Caco-2 (cell line): ENCODE measurements around the gene CDYL2. TPM values are rescaled to one million over a fixed set of nuclear protein-coding genes. Genes with fewer than 3 reads are reported as not detected.

Experiments
- BruUV-seq: library from RNA; stranded (reverse); fragments of 400-500 nt; replicated peaks from 2 replicates; lab custom pipeline; 2021; lab: Mats Ljungman, UMichigan
- CTCF ChIA-PET: fragments of 300-600 bp; sonication (Branson Sonifier 250); formaldehyde crosslinking; loops from one replicate; lab custom pipeline; 2022; ENCODE audit warnings: antibody characterized with exemption; lab: Charles Lee
- POLR2A ChIA-PET: fragments of 300-600 bp; sonication (Branson Sonifier 250); formaldehyde crosslinking; loops from one replicate; lab custom pipeline; 2022; ENCODE audit warnings: antibody characterized with exemption; lab: Charles Lee
- DNase-seq, 2 experiments: peaks; one replicate each; pipeline versions ENCODE4 v3.0.0 to v3.0.0-alpha.2; 2020 to 2022
- H3K27me3 ChIP-seq: replicated peaks from 2 replicates; pipeline ENCODE4 v1.6.0; 2011; ENCODE audit warnings: low read length; ENCODE audit not compliant: control insufficient read depth, insufficient read depth
- H3K36me3 ChIP-seq: 2 replicates; pipeline ENCODE4 v1.5.1; 2011; ENCODE audit warnings: low read length; ENCODE audit not compliant: control insufficient read depth, insufficient read depth
- H3K4me1 ChIP-seq: fragments of 250-450 bp; sonication (Bioruptor Pico); 2 replicates; pipeline ENCODE4 v1.5.1; 2020; ENCODE audit warnings: mild to moderate bottlenecking
- H3K4me3 ChIP-seq: 2 replicates; pipeline ENCODE4 v1.5.1; 2011; ENCODE audit warnings: low read depth, mild to moderate bottlenecking, control low read depth, low read length
- H3K9me3 ChIP-seq: fragments of 250-450 bp; sonication (Bioruptor Pico); 2 replicates; pipeline ENCODE4 v1.5.1; 2020; ENCODE audit warnings: mild to moderate bottlenecking, moderate library complexity
- H3K27ac Mint-ChIP-seq: one replicate; pipeline ENCODE4 v1.8.0; 2022; ENCODE audit warnings: mixed read lengths; ENCODE audit not compliant: unreplicated experiment
- H3K27me3 Mint-ChIP-seq: one replicate; pipeline ENCODE4 v1.8.0; 2022; ENCODE audit warnings: mixed read lengths; ENCODE audit not compliant: insufficient read depth, unreplicated experiment
- H3K36me3 Mint-ChIP-seq: one replicate; pipeline ENCODE4 v1.8.0; 2022; ENCODE audit warnings: mild to moderate bottlenecking, mixed read lengths; ENCODE audit not compliant: insufficient read depth, unreplicated experiment
- H3K4me1 Mint-ChIP-seq: one replicate; pipeline ENCODE4 v1.8.0; 2022; ENCODE audit warnings: low read depth, mixed read lengths; ENCODE audit not compliant: unreplicated experiment
- H3K4me3 Mint-ChIP-seq: one replicate; pipeline ENCODE4 v1.8.0; 2022; ENCODE audit warnings: mild to moderate bottlenecking, moderate library complexity, mixed read lengths; ENCODE audit not compliant: unreplicated experiment
- H3K9me3 Mint-ChIP-seq: one replicate; pipeline ENCODE4 v1.8.0; 2022; ENCODE audit warnings: mixed read lengths; ENCODE audit not compliant: unreplicated experiment
- CTCF ChIP-seq, 2 experiments: fragments of 200-600 bp in 1 of 2; IDR thresholded peaks; 1 replicate in 1 of 2; 2 replicates in 1 of 2; pipeline versions ENCODE4 v1.5.1 to v1.8.0; 2011 to 2022; ENCODE audit warnings: antibody characterized with exemption in 1 of 2, control low read depth in 1 of 2, inconsistent platforms in 1 of 2, low read depth in 1 of 2, low read length in 1 of 2, mild to moderate bottlenecking in 1 of 2, moderate library complexity in 1 of 2; ENCODE audit not compliant: insufficient read depth in 1 of 2, severe bottlenecking in 1 of 2, unreplicated experiment in 1 of 2
- intact Hi-C: fragments of 100-400 bp; cut with micrococcal nuclease; formaldehyde crosslinking; loops from one replicate; pipeline ENCODE4 v1.10.0; 2022; ENCODE audit not compliant: unreplicated experiment
- total RNA-seq: library from RNA; stranded (reverse); gene quantifications from 2 replicates; pipeline ENCODE4 v1.2.3, GENCODE V29; 2022

The CDYL2 gene
- total RNA-seq, 1 experiment from 2014 or later = 1.8 TPM

DNA sequence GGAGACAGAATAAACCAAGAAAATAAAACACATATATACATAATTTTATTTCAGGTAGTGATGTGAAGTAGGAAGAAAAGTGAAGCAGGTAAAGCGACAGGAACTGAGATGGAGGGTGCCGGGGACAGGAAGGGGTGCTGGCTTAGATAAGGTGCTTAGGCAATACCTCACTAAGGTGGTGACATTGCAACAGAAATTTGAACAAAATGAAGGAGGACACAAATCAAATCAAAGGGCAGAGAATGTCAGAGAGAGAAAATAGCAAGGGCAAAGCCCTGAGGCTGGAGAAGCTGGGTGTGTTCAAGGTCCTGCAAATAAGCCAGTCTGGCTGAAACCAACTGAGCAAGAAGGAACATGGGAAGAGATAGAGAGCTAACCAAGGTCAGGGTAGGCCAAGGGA lies 5.0 kb upstream of the CDYL2 start:
- Mint-ChIP-seq H3K9me3 (no peaks in the 10 kb centered on the region), H3K27ac (no peak overlapping the region), H3K4me3 (no peak overlapping the region), H3K36me3 (no peaks in the 10 kb centered on the region), H3K27me3 (peaks cover 24% of the 10 kb centered on the region), H3K4me1 (no peaks in the 10 kb centered on the region)
- no peak overlapping the region for H3K4me3 ChIP-seq
- CTCF ChIA-PET = no interaction called here
- H3K27me3 ChIP-seq = no peaks in the 10 kb centered on the region
- intact Hi-C loops = no loop called here
- no peak for TF ChIP-seq CTCF (IDR thresholded peaks at IDR 0.05; ENCODE audit: insufficient read depth in 1 of 2, low read depth in 1 of 2, low read length in 1 of 2, severe bottlenecking in 1 of 2, unreplicated experiment in 1 of 2)
- no TSS peak for BruUV-seq
- no peaks in the 10 kb centered on the region for H3K36me3 ChIP-seq
- DNase-seq = no peak
- POLR2A ChIA-PET = no interaction called here
- no peaks in the 10 kb centered on the region for H3K4me1 ChIP-seq
- no peaks in the 10 kb centered on the region for H3K9me3 ChIP-seq

DNA sequence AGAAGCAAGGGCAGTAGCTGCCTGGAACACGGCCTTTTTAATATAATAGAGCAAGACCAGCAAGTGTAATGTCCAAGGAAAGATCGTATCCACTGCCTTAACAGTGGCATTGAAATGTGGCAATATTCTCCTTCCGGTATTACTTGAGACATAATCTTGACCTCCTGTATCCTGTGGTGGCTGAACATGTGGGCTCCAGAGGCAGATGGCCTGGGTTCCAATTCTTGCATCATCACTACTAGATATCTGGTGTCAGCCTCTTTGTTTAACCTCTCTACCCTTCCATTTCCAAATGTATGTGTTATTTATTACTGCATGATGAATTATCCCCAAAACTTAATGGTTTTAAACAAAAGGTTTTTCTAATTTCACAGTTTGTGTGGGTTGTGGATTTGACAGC lies 3.5 kb upstream of the CDYL2 start:
- CTCF ChIA-PET = no interaction called here

GRCh38 chr16:80806927-80807340 lies 2.5 kb upstream of the CDYL2 start:
- Mint-ChIP-seq H3K27ac (no peak overlapping the region), H3K27me3 (peaks cover 28% of the 10 kb centered on the region), H3K9me3 (no peaks in the 10 kb centered on the region), H3K36me3 (peaks cover 7% of the 10 kb centered on the region), H3K4me3 (no peak overlapping the region), H3K4me1 (no peaks in the 10 kb centered on the region)
- Histone ChIP-seq H3K36me3 (no peaks in the 10 kb centered on the region), H3K4me3 (no peak overlapping the region), H3K9me3 (peaks cover 7% of the 10 kb centered on the region), H3K4me1 (no peaks in the 10 kb centered on the region), H3K27me3 (no peaks in the 10 kb centered on the region; the same call in 1 of the 2 replicates)
- intact Hi-C loops = no loop called here
- ChIA-PET CTCF (no interaction called here), POLR2A (no interaction called here)
- no TSS peak for BruUV-seq
- TF ChIP-seq CTCF (IDR thresholded peaks at IDR 0.05; ENCODE audit: insufficient read depth in 1 of 2, low read depth in 1 of 2, low read length in 1 of 2, severe bottlenecking in 1 of 2, unreplicated experiment in 1 of 2) = no peak
- DNase-seq = no peak

More for the DNA sequence above, 3.5 kb upstream of the CDYL2 start:
- Mint-ChIP-seq H3K27ac (no peak overlapping the region), H3K9me3 (no peaks in the 10 kb centered on the region), H3K4me3 (no peak overlapping the region), H3K4me1 (no peaks in the 10 kb centered on the region), H3K27me3 (peaks cover 22% of the 10 kb centered on the region), H3K36me3 (peaks cover 7% of the 10 kb centered on the region)
- no peak for DNase-seq
- Histone ChIP-seq H3K4me3 (no peak overlapping the region), H3K36me3 (no peaks in the 10 kb centered on the region), H3K4me1 (no peaks in the 10 kb centered on the region), H3K9me3 (no peaks in the 10 kb centered on the region), H3K27me3 (no peaks in the 10 kb centered on the region; the same call in 1 of the 2 replicates)
- intact Hi-C loops = no loop called here
- no peak for TF ChIP-seq CTCF (IDR thresholded peaks at IDR 0.05; ENCODE audit: insufficient read depth in 1 of 2, low read depth in 1 of 2, low read length in 1 of 2, severe bottlenecking in 1 of 2, unreplicated experiment in 1 of 2)
- BruUV-seq = no TSS peak
- POLR2A ChIA-PET = no interaction called here
